IMR-90 (cell line): ENCODE measurements around the gene CASZ1. TPM values are rescaled to one million over a fixed set of nuclear protein-coding genes. Genes with fewer than 3 reads are reported as not detected.

ENCODE experiments used
- ATAC-seq: fragments of 200-7000 bp; cut with Tn5 transposase; 2 replicates; pipeline ENCODE4 v1.9.1; 2020; ENCODE audit warnings: low read depth, mild to moderate bottlenecking, moderate library complexity
- BruUV-seq: library from RNA; stranded (reverse); fragments of 400-500 nt; replicated peaks from 2 replicates; lab custom pipeline; 2021; lab: Mats Ljungman, UMichigan
- CTCF ChIA-PET: fragments of 300-600 bp; formaldehyde crosslinking; extraction: SDS; loops from one replicate; lab custom pipeline; 2021; ENCODE audit warnings: antibody characterized with exemption; lab: Yijun Ruan, JAX
- POLR2A ChIA-PET: fragments of 300-600 bp; sonication (Branson Sonifier 250); formaldehyde crosslinking; loops from one replicate; lab custom pipeline; 2022; ENCODE audit warnings: antibody characterized with exemption; ENCODE audit not compliant: unreplicated experiment; lab: Charles Lee
- DNase-seq: peaks from one replicate; pipeline ENCODE4 v3.0.0; 2013
- H2AFZ ChIP-seq: replicated peaks from 2 replicates; pipeline ENCODE3; 2013; ENCODE audit warnings: low read length, mild to moderate bottlenecking; ENCODE audit not compliant: poor library complexity
- H2AK5ac ChIP-seq: 2 replicates; pipeline ENCODE4 v1.6.1; 2013; ENCODE audit warnings: low read depth, low read length, inconsistent platforms
- H2AK9ac ChIP-seq: replicated peaks from 2 replicates; pipeline ENCODE3; 2013; ENCODE audit warnings: mild to moderate bottlenecking, low read depth, low read length, moderate library complexity; ENCODE audit not compliant: poor library complexity
- H2BK120ac ChIP-seq: 2 replicates; pipeline ENCODE4 v1.6.1; 2013; ENCODE audit warnings: low read depth, low read length, inconsistent platforms
- H2BK15ac ChIP-seq: 3 replicates; pipeline ENCODE4 v1.6.1; 2013; ENCODE audit warnings: low read depth, low read length, inconsistent platforms
- H2BK20ac ChIP-seq: 2 replicates; pipeline ENCODE4 v1.6.1; 2013; ENCODE audit warnings: low read depth, mild to moderate bottlenecking, inconsistent platforms, low read length, moderate library complexity
- H2BK5ac ChIP-seq: 2 replicates; pipeline ENCODE4 v1.6.1; 2013; ENCODE audit warnings: mild to moderate bottlenecking, low read depth, low read length, inconsistent platforms; ENCODE audit not compliant: poor library complexity, severe bottlenecking
- H3K14ac ChIP-seq: replicated peaks from 2 replicates; pipeline ENCODE4 v1.6.1; 2013; ENCODE audit warnings: low read depth, low read length, inconsistent platforms
- H3K18ac ChIP-seq: 2 replicates; pipeline ENCODE4 v1.6.1; 2013; ENCODE audit warnings: low read depth, low read length, control low read depth
- H3K23ac ChIP-seq: 2 replicates; pipeline ENCODE4 v1.6.1; 2013; ENCODE audit warnings: low read depth, low read length, inconsistent platforms
- H3K27ac ChIP-seq: 2 replicates; pipeline ENCODE4 v1.5.1; 2013; ENCODE audit warnings: mild to moderate bottlenecking, control low read depth, low read length; ENCODE audit not compliant: insufficient read depth
- H3K27me3 ChIP-seq: 2 replicates; pipeline ENCODE4 v1.6.1; 2013; ENCODE audit warnings: low read length; ENCODE audit not compliant: control insufficient read depth, insufficient read depth
- H3K36me3 ChIP-seq: 2 replicates; pipeline ENCODE4 v1.6.1; 2013; ENCODE audit warnings: low read length, mixed read lengths; ENCODE audit not compliant: control insufficient read depth, insufficient read depth
- H3K4ac ChIP-seq: 2 replicates; pipeline ENCODE4 v1.6.1; 2013; ENCODE audit warnings: low read depth, low read length, inconsistent platforms
- H3K4me1 ChIP-seq: 2 replicates; pipeline ENCODE4 v1.6.1; 2013; ENCODE audit warnings: low read length, mixed read lengths; ENCODE audit not compliant: control insufficient read depth, insufficient read depth
- H3K4me2 ChIP-seq: 2 replicates; pipeline ENCODE4 v1.6.1; 2013; ENCODE audit warnings: low read depth, mild to moderate bottlenecking, control low read depth, low read length, moderate library complexity
- H3K4me3 ChIP-seq: 2 replicates; pipeline ENCODE4 v1.5.1; 2013; ENCODE audit warnings: low read depth, mild to moderate bottlenecking, control low read depth, low read length, moderate library complexity; ENCODE audit not compliant: insufficient read depth
- H3K56ac ChIP-seq: 2 replicates; pipeline ENCODE4 v1.6.1; 2013; ENCODE audit warnings: low read length, inconsistent platforms; ENCODE audit not compliant: insufficient read depth; ENCODE audit errors: extremely low read depth
- H3K79me1 ChIP-seq, 2 experiments: 2 replicates each; pipeline ENCODE4 v1.6.1; 2013; ENCODE audit warnings: low read length in 2 of 2, inconsistent platforms in 1 of 2, low read depth in 1 of 2
- H3K9ac ChIP-seq: 2 replicates; pipeline ENCODE4 v1.6.1; 2013; ENCODE audit warnings: low read depth, low read length, control low read depth
- H3K9me1 ChIP-seq: 2 replicates; pipeline ENCODE4 v1.6.1; 2013; ENCODE audit warnings: low read length, inconsistent platforms; ENCODE audit not compliant: insufficient read depth
- H3K9me3 ChIP-seq: 2 replicates; pipeline ENCODE4 v1.6.1; 2013; ENCODE audit warnings: low read length; ENCODE audit not compliant: control insufficient read depth, insufficient read depth
- H4K20me1 ChIP-seq: 2 replicates; pipeline ENCODE4 v1.6.1; 2013; ENCODE audit warnings: low read length, inconsistent platforms; ENCODE audit not compliant: insufficient read depth
- H4K5ac ChIP-seq: 2 replicates; pipeline ENCODE4 v1.6.1; 2013; ENCODE audit warnings: mild to moderate bottlenecking, low read depth, low read length, control low read depth
- H4K8ac ChIP-seq, 2 experiments: 2 replicates each; pipeline ENCODE4 v1.6.1; 2013; ENCODE audit warnings: low read depth in 2 of 2, low read length in 2 of 2, control low read depth in 1 of 2, inconsistent platforms in 1 of 2
- H4K91ac ChIP-seq: 2 replicates; pipeline ENCODE4 v1.6.1; 2013; ENCODE audit warnings: low read depth, low read length, inconsistent platforms; ENCODE audit not compliant: insufficient read depth
- ELK1 ChIP-seq: fragments of 150-350 bp; IDR thresholded peaks from 2 replicates; pipeline ENCODE4 v1.6.1; 2016; ENCODE audit warnings: low read depth, mild to moderate bottlenecking, low read length, moderate library complexity, borderline replicate concordance
- FOS ChIP-seq: fragments of 150-350 bp; IDR thresholded peaks from 2 replicates; pipeline ENCODE4 v1.6.1; 2016; ENCODE audit warnings: low read depth, low read length
- MAFK ChIP-seq: IDR thresholded peaks from 2 replicates; pipeline ENCODE4 v1.6.1; 2012; ENCODE audit warnings: low read depth, low read length, improper control_type of control experiment
- MAZ ChIP-seq: IDR thresholded peaks from 2 replicates; pipeline ENCODE4 v1.6.1; 2012; ENCODE audit warnings: low read depth, mild to moderate bottlenecking, low read length, improper control_type of control experiment, moderate library complexity, borderline replicate concordance
- MXI1 ChIP-seq: IDR thresholded peaks from 2 replicates; pipeline ENCODE4 v1.6.1; 2012; ENCODE audit warnings: low read depth, mild to moderate bottlenecking, low read length, moderate library complexity, borderline replicate concordance
- RAD21 ChIP-seq: IDR thresholded peaks from 2 replicates; pipeline ENCODE4 v1.6.1; 2012; ENCODE audit warnings: low read length, improper control_type of control experiment
- SMC3 ChIP-seq: fragments of 150-350 bp; IDR thresholded peaks from 2 replicates; pipeline ENCODE4 v1.6.1; 2016; ENCODE audit warnings: low read depth, mild to moderate bottlenecking, antibody characterized with exemption, low read length, moderate library complexity
- WGBS, 2 experiments: methylation state at CpG; one replicate each; pipeline versions ENCODE4 v1.1.5 to v1.1.7; 2013; ENCODE audit warnings: missing lambda C conversion rate in 2 of 2; ENCODE audit not compliant: insufficient read length in 1 of 2; ENCODE audit errors: extremely low coverage in 2 of 2; 5-methylcytosine and 5-hydroxymethylcytosine counted together
- dilution Hi-C: fragments of 300-500 bp; cut with HindIII; formaldehyde crosslinking; loops from one replicate; pipeline ENCODE4 v1.14.3; 2018; ENCODE audit warnings: low sequenced_read_pairs; ENCODE audit not compliant: unreplicated experiment
- in situ Hi-C: fragments of 300-500 bp; cut with MboI; formaldehyde crosslinking; loops from 3 replicates; pipeline ENCODE4 v1.14.3; 2019; ENCODE audit warnings: low sequenced_read_pairs, inconsistent platforms, mixed read lengths
- intact Hi-C: fragments of 100-400 bp; cut with micrococcal nuclease; formaldehyde crosslinking; loops from 2 replicates; pipeline ENCODE4 v1.10.0; 2022
- polyA plus RNA-seq, 3 experiments: library from polyadenylated mRNA; depleted of rRNA; stranded (reverse); fragments of >200 nt; gene quantifications; 2 replicates each; pipeline ENCODE4 v1.2.3, GENCODE V29; 2012; ENCODE audit warnings: low replicate concordance in 1 of 3
- total RNA-seq: library from RNA; depleted of rRNA; stranded (reverse); fragments of >200 nt; gene quantifications from 2 replicates; pipeline ENCODE4 v1.2.3, GENCODE V29; 2012
- TF ChIP-seq, protein P1 (sequence below): fragments of 150-350 bp; IDR thresholded peaks from 2 replicates; pipeline ENCODE4 v1.6.1; 2017; ENCODE audit warnings: mild to moderate bottlenecking, antibody characterized with exemption, low read length, low read depth

The CASZ1 gene
- total and polyA plus RNA-seq, 2 of the 4 experiments (the other 2 are of a cell fraction), result 0.18 to 0.24 TPM

DNA sequence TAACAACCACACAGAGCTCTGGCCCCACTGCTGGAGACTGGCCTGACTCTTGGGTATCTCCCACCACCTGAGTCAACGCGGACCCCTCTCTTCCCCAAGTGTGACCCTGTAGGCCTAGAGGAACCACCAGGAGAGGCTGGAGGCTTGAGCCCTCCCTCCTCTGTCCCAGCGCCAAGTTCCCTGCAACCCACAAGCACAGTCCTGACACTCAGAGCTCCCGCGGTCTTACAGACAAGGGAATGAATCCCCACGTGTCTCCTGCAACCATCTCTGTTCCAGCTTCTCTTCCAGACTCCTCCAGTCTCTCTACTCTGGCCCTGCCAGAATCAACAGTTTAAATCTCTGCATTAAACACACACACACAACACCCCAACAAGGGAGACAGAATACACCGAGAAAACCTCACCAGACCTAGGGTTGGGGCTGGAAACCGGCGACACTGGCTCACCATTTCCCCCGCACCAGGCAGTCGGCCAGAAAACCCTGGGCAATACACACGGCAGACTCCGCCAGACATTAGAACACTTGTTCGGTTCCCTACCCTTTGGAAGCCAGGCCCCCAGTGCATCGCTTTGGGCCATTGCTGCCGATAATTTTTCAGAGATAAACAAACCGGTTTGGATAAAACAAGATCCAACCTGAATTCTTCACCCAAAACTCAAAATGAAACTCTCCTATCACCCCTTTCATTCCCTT lies 21.7 kb downstream of the CASZ1 start:
- no peaks in the 10 kb centered on the region for H3K79me1 ChIP-seq
- no peak overlapping the region for H3K4me2 ChIP-seq
- no peaks in the 10 kb centered on the region for H3K9me3 ChIP-seq
- TF ChIP-seq, protein P1, sequence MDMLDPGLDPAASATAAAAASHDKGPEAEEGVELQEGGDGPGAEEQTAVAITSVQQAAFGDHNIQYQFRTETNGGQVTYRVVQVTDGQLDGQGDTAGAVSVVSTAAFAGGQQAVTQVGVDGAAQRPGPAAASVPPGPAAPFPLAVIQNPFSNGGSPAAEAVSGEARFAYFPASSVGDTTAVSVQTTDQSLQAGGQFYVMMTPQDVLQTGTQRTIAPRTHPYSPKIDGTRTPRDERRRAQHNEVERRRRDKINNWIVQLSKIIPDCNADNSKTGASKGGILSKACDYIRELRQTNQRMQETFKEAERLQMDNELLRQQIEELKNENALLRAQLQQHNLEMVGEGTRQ, result no peak
- TF ChIP-seq ELK1 (no peak), FOS (no peak), RAD21 (no peak), MAZ (no peak), SMC3 (no peak), MXI1 (no peak), MAFK (no peak)
- WGBS, 2 experiments, result 57% methylated on average over 14 of the region's 17 CpGs; no CpG with 5 or more reads in 1 of the 2 experiments
- H2BK20ac ChIP-seq, result no peak overlapping the region
- no peak overlapping the region for H3K14ac ChIP-seq
- POLR2A ChIA-PET, result no interaction called here
- no peak overlapping the region for H2BK120ac ChIP-seq
- in situ Hi-C loops (no loop called here), dilution Hi-C loops (no loop called here), intact Hi-C loops (no loop called here)
- BruUV-seq, result no TSS peak
- no peak overlapping the region for H4K91ac ChIP-seq
- DNase-seq, result no peak
- H2AK5ac ChIP-seq, result no peak overlapping the region
- H4K8ac ChIP-seq, result no peak overlapping the region
- H2AFZ ChIP-seq, result no peak overlapping the region
- no peaks in the 10 kb centered on the region for H3K4me1 ChIP-seq
- H2BK5ac ChIP-seq, result no peak overlapping the region
- H3K4me3 ChIP-seq, result no peak overlapping the region
- no peak overlapping the region for H2BK15ac ChIP-seq
- H3K27me3 ChIP-seq, result peaks cover 62% of the 10 kb centered on the region
- H3K9me1 ChIP-seq, result no peaks in the 10 kb centered on the region
- H4K20me1 ChIP-seq, result no peaks in the 10 kb centered on the region
- H2AK9ac ChIP-seq, result no peak overlapping the region
- no peak overlapping the region for H3K9ac ChIP-seq
- no peaks in the 10 kb centered on the region for H3K36me3 ChIP-seq
- no peak overlapping the region for H3K56ac ChIP-seq
- H3K27ac ChIP-seq, result no peak overlapping the region
- H3K23ac ChIP-seq, result no peak overlapping the region
- H3K18ac ChIP-seq, result no peak overlapping the region
- no peak overlapping the region for H4K5ac ChIP-seq
- CTCF ChIA-PET, result interaction anchor here (0.5 kb wide), 1 partner anchor 263 kb away, joined by 3 read pairs; no protein-coding TSS in a partner anchor
- no peak for ATAC-seq
- H3K4ac ChIP-seq, result no peak overlapping the region
